WTC11 (cell line): Measurements from ENCODE around the gene RGP1. TPM values are rescaled to one million over a fixed set of nuclear protein-coding genes. Genes with fewer than 3 reads are reported as not detected.

Source experiments
- ATAC-seq: fragments of 200-7000 bp; cut with Tn5 transposase; 2 replicates; pipeline ENCODE4 v1.10.0; 2021; ENCODE audit warnings: mild to moderate bottlenecking, moderate library complexity
- CTCF ChIA-PET: fragments of 300-600 bp; sonication (Branson Sonifier 250); formaldehyde crosslinking; loops from one replicate; lab custom pipeline; 2021; ENCODE audit warnings: antibody characterized with exemption; lab: Charles Lee
- POLR2A ChIA-PET: fragments of 350-600 bp; sonication (Branson Sonifier 250); formaldehyde crosslinking; loops from one replicate; lab custom pipeline; 2021; ENCODE audit warnings: antibody characterized with exemption; lab: Charles Lee
- DNase-seq: peaks from one replicate; pipeline ENCODE4 v3.0.0; 2021; ENCODE audit warnings: low spot score
- H3K27ac Mint-ChIP-seq: 2 replicates; pipeline ENCODE4 v1.8.0; 2021; ENCODE audit warnings: mixed read lengths
- H3K27me3 Mint-ChIP-seq: 2 replicates; pipeline ENCODE4 v1.8.0; 2021; ENCODE audit warnings: low read depth, mild to moderate bottlenecking, moderate library complexity, mixed read lengths
- H3K36me3 Mint-ChIP-seq: 2 replicates; pipeline ENCODE4 v1.8.0; 2021; ENCODE audit warnings: mixed read lengths
- H3K4me1 Mint-ChIP-seq: 2 replicates; pipeline ENCODE4 v1.8.0; 2022; ENCODE audit warnings: mixed read lengths
- H3K4me3 Mint-ChIP-seq: 2 replicates; pipeline ENCODE4 v1.8.0; 2021; ENCODE audit warnings: mild to moderate bottlenecking, moderate library complexity, mixed read lengths
- H3K9me3 Mint-ChIP-seq: 2 replicates; pipeline ENCODE4 v1.8.0; 2021; ENCODE audit warnings: mixed read lengths
- AFF4 ChIP-seq: sonication (generic); formaldehyde crosslinking; IDR thresholded peaks from 2 replicates; pipeline ENCODE4 v1.8.1; 2023; ENCODE audit warnings: mild to moderate bottlenecking, missing genetic modification reagents, borderline replicate concordance
- ATF1 ChIP-seq: sonication (generic); formaldehyde crosslinking; IDR thresholded peaks from 2 replicates; pipeline ENCODE4 v1.8.1; 2023; ENCODE audit warnings: mild to moderate bottlenecking, moderate library complexity, missing genetic modification reagents
- ATF2 ChIP-seq: sonication (generic); formaldehyde crosslinking; IDR thresholded peaks from 2 replicates; pipeline ENCODE4 v1.8.1; 2022; ENCODE audit warnings: low read depth, missing genetic modification reagents, borderline replicate concordance
- CREB1 ChIP-seq: sonication (generic); formaldehyde crosslinking; IDR thresholded peaks from 2 replicates; pipeline ENCODE4 v1.8.0; 2023; ENCODE audit warnings: mild to moderate bottlenecking, missing genetic modification reagents
- EMX1 ChIP-seq: fragments of 250-450 bp; sonication (Bioruptor Pico); IDR thresholded peaks from 2 replicates; pipeline ENCODE4 v1.8.0; 2021; ENCODE audit warnings: mild to moderate bottlenecking
- FOXJ3 ChIP-seq: sonication (generic); formaldehyde crosslinking; IDR thresholded peaks from 2 replicates; pipeline ENCODE4 v1.9.0; 2021; ENCODE audit warnings: missing genetic modification reagents, mild to moderate bottlenecking, borderline replicate concordance
- FOXP4 ChIP-seq: sonication (generic); formaldehyde crosslinking; IDR thresholded peaks from 2 replicates; pipeline ENCODE4 v1.8.0; 2022; ENCODE audit warnings: mild to moderate bottlenecking, missing genetic modification reagents
- GRHL2 ChIP-seq: fragments of 250-450 bp; sonication (Bioruptor Pico); IDR thresholded peaks from 2 replicates; pipeline ENCODE4 v1.8.0; 2022; ENCODE audit warnings: mild to moderate bottlenecking, moderate library complexity; ENCODE audit not compliant: insufficient replicate concordance, severe bottlenecking
- JUN ChIP-seq: sonication (generic); formaldehyde crosslinking; IDR thresholded peaks from 2 replicates; pipeline ENCODE4 v1.8.0; 2023; ENCODE audit warnings: mild to moderate bottlenecking, missing genetic modification reagents
- NFYB ChIP-seq: sonication (generic); formaldehyde crosslinking; conservative IDR thresholded peaks from 2 replicates; pipeline ENCODE4 v1.8.0; 2022; ENCODE audit warnings: low read depth, missing genetic modification reagents
- NR1H2 ChIP-seq: sonication (generic); formaldehyde crosslinking; IDR thresholded peaks from 2 replicates; pipeline ENCODE4 v1.9.0; 2021; ENCODE audit warnings: mild to moderate bottlenecking, moderate library complexity, missing genetic modification reagents
- OVOL2 ChIP-seq: fragments of 250-450 bp; sonication (Bioruptor Pico); IDR thresholded peaks from 2 replicates; pipeline ENCODE4 v1.9.0; 2021; ENCODE audit warnings: mild to moderate bottlenecking, borderline replicate concordance
- SP1 ChIP-seq: sonication (generic); formaldehyde crosslinking; conservative IDR thresholded peaks from 2 replicates; pipeline ENCODE4 v1.8.1; 2022; ENCODE audit warnings: missing genetic modification reagents
- TCF7 ChIP-seq: sonication (generic); formaldehyde crosslinking; IDR thresholded peaks from 2 replicates; pipeline ENCODE4 v1.8.0; 2022; ENCODE audit warnings: mild to moderate bottlenecking, low read depth, missing genetic modification reagents, moderate library complexity
- TP53 ChIP-seq: sonication (generic); formaldehyde crosslinking; IDR thresholded peaks from 2 replicates; pipeline ENCODE4 v1.8.1; 2023; ENCODE audit warnings: mild to moderate bottlenecking, missing genetic modification reagents
- ZNF317 ChIP-seq: sonication (generic); formaldehyde crosslinking; IDR thresholded peaks from 2 replicates; pipeline ENCODE4 v1.8.1; 2023; ENCODE audit warnings: low read depth, mild to moderate bottlenecking, moderate library complexity, missing genetic modification reagents, borderline replicate concordance
- ZNF423 ChIP-seq: fragments of 250-450 bp; sonication (Bioruptor Pico); IDR thresholded peaks from 2 replicates; pipeline ENCODE4 v2.1.2; 2022; ENCODE audit warnings: mild to moderate bottlenecking, moderate library complexity
- total RNA-seq: library from RNA; stranded (reverse); gene quantifications from 3 replicates; pipeline ENCODE4 v1.2.3, GENCODE V29; 2021
- TF ChIP-seq, protein P1 (sequence below): sonication (generic); formaldehyde crosslinking; IDR thresholded peaks from 2 replicates; pipeline ENCODE4 v1.8.1; 2023; ENCODE audit warnings: mild to moderate bottlenecking, missing genetic modification reagents, moderate library complexity
- TF ChIP-seq, protein P2 (sequence below): sonication (generic); formaldehyde crosslinking; IDR thresholded peaks from 2 replicates; pipeline ENCODE4 v1.8.0; 2022; ENCODE audit warnings: mild to moderate bottlenecking, missing genetic modification reagents
- TF ChIP-seq, protein P3 (sequence below): fragments of 250-450 bp; sonication (Bioruptor Pico); conservative IDR thresholded peaks from 2 replicates; pipeline ENCODE4 v1.9.0; 2021; ENCODE audit warnings: mild to moderate bottlenecking

RGP1 gene
- total RNA-seq, 1 experiment from 2014 or later: 30.0 TPM

DNA sequence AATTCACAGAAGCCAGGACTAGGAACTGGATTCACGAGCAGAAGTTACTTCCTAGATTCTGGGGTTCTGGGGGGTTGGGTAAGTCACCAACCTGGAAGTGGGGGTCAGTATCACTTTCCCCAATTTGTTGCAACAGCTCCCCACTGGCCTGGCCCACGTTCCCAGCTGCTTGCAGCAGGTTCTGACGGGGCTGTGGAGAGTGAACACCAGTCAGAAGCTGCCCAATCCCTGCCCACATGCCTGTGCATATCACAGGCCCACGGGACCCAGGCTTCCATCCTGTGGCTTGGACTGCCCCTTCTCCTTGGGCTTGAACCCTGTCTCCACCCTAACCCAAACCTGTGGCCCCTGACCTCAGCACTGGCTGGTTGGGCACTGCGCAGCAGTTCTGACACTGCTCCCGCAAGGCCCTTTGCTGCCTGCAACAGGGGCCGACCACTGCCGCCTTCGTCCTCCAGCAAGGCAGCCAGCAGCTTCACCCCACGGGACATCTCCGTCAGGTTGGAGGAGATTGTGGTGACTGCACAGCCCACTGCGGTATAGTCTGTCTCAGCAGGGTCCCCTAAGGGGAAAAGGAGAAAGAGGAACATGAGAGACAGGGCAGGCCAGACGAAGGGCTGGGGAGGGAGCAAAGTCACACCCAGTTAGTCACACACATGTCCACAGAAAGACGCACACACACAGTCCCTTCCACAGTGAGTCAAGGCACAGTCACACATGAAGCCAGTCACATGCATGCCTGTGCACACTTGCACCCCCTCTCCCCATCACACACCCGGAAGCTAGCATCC lies 30.2 kb upstream of the RGP1 start (continued):
- TF ChIP-seq AFF4 (CRISPR knock-in tag) (no peak), CREB1 (CRISPR knock-in tag) (no peak), EMX1 (CRISPR knock-in tag) (no peak), OVOL2 (CRISPR knock-in tag) (no peak), TCF7 (CRISPR knock-in tag) (no peak), TP53 (CRISPR knock-in tag) (no peak), ZNF317 (no peak)

- H3K4me3 Mint-ChIP-seq: no peak overlapping the region
- H3K36me3 Mint-ChIP-seq: peaks cover 83% of the 10 kb centered on the region
- H3K27ac Mint-ChIP-seq: no peak overlapping the region
- H3K27me3 Mint-ChIP-seq: no peaks in the 10 kb centered on the region
- DNase-seq (no peak), ATAC-seq (no peak)
- ChIA-PET CTCF (interaction anchor here (0.7 to 3.1 kb wide), 3 partner anchors 9 to 120 kb away, joined by 3 to 16 read pairs (median 5); no protein-coding TSS in a partner anchor), POLR2A (no interaction called here)
- H3K4me1 Mint-ChIP-seq: no peaks in the 10 kb centered on the region
- H3K9me3 Mint-ChIP-seq: no peaks in the 10 kb centered on the region
- no peak for TF ChIP-seq FOXP4 (CRISPR knock-in tag)
- TF ChIP-seq ATF1: no peak
- TF ChIP-seq FOXJ3 (CRISPR knock-in tag): no peak
- no peak for TF ChIP-seq SP1 (CRISPR knock-in tag)
Measured at GRCh38 chr9:35719546-35719945, 29.5 kb upstream of the RGP1 start.

DNA sequence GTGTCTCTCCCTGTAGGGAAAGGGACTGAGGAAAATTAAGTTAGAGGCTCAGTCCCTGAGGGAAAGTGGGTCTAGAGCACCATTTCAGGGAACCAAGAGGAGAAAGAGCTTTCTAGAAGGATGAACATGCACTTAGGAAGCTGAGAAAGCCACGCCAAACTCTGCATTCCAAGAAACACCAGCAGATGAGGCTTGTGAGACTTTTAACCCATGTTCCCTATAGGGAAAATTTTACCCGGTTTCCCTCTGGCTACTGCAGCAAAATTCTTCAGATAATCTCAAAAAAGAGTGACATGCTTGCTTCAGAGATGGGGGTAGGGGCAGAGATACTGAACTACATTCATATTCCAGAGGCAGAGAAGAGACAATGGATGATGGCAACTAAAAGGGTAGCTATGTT lies 25.7 kb upstream of the RGP1 start:
- Mint-ChIP-seq H3K4me3 (no peak overlapping the region), H3K9me3 (no peaks in the 10 kb centered on the region), H3K27ac (no peak overlapping the region), H3K4me1 (no peaks in the 10 kb centered on the region; the same call in 1 of the 2 replicates), H3K27me3 (no peaks in the 10 kb centered on the region), H3K36me3 (peaks cover 56% of the 10 kb centered on the region)
- DNase-seq (no peak), ATAC-seq (no peak)
- CTCF ChIA-PET: no interaction called here
- POLR2A ChIA-PET: no interaction called here
- TF ChIP-seq NR1H2 (CRISPR knock-in tag): no peak
- TF ChIP-seq GRHL2: no peak
- no peak for TF ChIP-seq TP53 (CRISPR knock-in tag)
- TF ChIP-seq, protein P1, sequence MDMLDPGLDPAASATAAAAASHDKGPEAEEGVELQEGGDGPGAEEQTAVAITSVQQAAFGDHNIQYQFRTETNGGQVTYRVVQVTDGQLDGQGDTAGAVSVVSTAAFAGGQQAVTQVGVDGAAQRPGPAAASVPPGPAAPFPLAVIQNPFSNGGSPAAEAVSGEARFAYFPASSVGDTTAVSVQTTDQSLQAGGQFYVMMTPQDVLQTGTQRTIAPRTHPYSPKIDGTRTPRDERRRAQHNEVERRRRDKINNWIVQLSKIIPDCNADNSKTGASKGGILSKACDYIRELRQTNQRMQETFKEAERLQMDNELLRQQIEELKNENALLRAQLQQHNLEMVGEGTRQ (CRISPR knock-in tag): no peak
- TF ChIP-seq ATF2 (CRISPR knock-in tag): no peak
- TF ChIP-seq NFYB (CRISPR knock-in tag): no peak
- no peak for TF ChIP-seq ZNF423 (CRISPR knock-in tag)
- TF ChIP-seq ZNF317: no peak
- TF ChIP-seq OVOL2 (CRISPR knock-in tag): no peak
- TF ChIP-seq, protein P2, sequence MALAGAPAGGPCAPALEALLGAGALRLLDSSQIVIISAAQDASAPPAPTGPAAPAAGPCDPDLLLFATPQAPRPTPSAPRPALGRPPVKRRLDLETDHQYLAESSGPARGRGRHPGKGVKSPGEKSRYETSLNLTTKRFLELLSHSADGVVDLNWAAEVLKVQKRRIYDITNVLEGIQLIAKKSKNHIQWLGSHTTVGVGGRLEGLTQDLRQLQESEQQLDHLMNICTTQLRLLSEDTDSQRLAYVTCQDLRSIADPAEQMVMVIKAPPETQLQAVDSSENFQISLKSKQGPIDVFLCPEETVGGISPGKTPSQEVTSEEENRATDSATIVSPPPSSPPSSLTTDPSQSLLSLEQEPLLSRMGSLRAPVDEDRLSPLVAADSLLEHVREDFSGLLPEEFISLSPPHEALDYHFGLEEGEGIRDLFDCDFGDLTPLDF (CRISPR knock-in tag): no peak
- TF ChIP-seq, protein P3, sequence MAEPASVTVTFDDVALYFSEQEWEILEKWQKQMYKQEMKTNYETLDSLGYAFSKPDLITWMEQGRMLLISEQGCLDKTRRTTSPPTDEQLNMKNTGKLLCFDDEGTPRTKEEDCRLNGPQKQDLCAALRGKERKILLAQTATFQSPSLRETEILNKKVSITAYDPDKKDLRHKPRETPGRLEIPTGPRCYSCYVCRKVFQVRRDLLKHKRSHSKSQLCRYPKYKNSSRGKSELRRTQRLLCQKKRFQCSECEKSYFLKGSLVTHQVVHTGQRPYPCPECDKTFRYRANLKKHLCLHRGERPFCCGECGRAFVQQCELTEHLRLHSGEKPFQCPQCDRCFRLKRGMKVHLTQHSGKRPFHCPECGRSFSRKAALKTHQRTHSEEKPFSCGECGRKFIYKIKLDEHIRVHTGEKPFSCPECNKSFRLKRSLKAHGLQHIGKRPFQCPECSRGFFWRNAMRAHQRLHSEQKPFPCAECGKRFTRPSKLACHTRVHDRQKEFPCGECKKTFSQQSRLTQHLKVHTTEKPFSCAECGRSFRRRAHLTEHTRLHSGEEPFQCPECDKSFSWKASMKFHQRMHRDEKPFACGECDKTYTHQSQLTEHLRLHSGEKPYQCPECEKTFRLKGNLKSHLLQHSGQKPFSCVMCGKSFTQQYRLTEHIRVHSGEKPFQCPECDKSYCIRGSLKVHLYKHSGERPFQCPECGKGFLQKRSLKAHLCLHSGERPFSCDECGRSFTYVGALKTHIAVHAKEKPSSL (CRISPR knock-in tag): no peak
- no peak for TF ChIP-seq JUN
